Prostate gland (tissue), 2 donors: ENCODE measurements around the gene ATP6V0D1.

Experiments
- POLR2A ChIP-seq: fragments of 450-650 bp; IDR thresholded peaks from one replicate; pipeline ENCODE4 v1.6.1; 2016; ENCODE audit warnings: antibody characterized with exemption, mild to moderate bottlenecking
- POLR2AphosphoS5 ChIP-seq: sonication (generic); formaldehyde crosslinking; IDR thresholded peaks from one replicate; pipeline ENCODE4 v1.6.1; 2017; ENCODE audit warnings: antibody characterized with exemption
- TF ChIP-seq, protein P1 (sequence below), 4 experiments: fragments of 200-600 bp in 2 of 4; fragments of 450-650 bp in 2 of 4; sonication (generic) in 2 of 4; IDR thresholded peaks; 1 replicate in 3 of 4; 2 replicates in 1 of 4; pipeline ENCODE4 v1.5.1; 2016 to 2019; ENCODE audit warnings: antibody characterized with exemption in 4 of 4, mild to moderate bottlenecking in 2 of 4, moderate library complexity in 2 of 4

GRCh38 chr16:67430977-67431774, 49.8 kb downstream of the ATP6V0D1 start, which contains the start of gene HSD11B2:
- TF ChIP-seq, protein P1, sequence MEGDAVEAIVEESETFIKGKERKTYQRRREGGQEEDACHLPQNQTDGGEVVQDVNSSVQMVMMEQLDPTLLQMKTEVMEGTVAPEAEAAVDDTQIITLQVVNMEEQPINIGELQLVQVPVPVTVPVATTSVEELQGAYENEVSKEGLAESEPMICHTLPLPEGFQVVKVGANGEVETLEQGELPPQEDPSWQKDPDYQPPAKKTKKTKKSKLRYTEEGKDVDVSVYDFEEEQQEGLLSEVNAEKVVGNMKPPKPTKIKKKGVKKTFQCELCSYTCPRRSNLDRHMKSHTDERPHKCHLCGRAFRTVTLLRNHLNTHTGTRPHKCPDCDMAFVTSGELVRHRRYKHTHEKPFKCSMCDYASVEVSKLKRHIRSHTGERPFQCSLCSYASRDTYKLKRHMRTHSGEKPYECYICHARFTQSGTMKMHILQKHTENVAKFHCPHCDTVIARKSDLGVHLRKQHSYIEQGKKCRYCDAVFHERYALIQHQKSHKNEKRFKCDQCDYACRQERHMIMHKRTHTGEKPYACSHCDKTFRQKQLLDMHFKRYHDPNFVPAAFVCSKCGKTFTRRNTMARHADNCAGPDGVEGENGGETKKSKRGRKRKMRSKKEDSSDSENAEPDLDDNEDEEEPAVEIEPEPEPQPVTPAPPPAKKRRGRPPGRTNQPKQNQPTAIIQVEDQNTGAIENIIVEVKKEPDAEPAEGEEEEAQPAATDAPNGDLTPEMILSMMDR (IDR thresholded peaks at IDR 0.05) = peak in 2 of 4 experiments; percentile 28 to 38
- TF ChIP-seq POLR2A = peak; percentile 36
- peak; percentile 9 for TF ChIP-seq POLR2AphosphoS5
